ENCODE data around the gene ATG16L2. TPM values are rescaled to one million over a fixed set of nuclear protein-coding genes. Genes with fewer than 3 reads are reported as not detected.

ATG16L2 gene
- total and polyA plus RNA-seq, 2 donors (not counting 3 experiments of a cell fraction or from before 2014, with no cell fraction given): 26.5 to 30.5 TPM

GRCh38 chr11:72770799-72771198, 43.4 kb upstream of the ATG16L2 start:
- BruUV-seq (replicated peaks): no TSS peak
- no peaks in the 10 kb centered on the region for H3K36me3 ChIP-seq (ENCODE audit: control insufficient read depth in 2 of 2, extremely low read depth in 1 of 2, insufficient read depth in 2 of 2, low read length in 2 of 2)
- CTCF ChIA-PET: interaction anchor here (1.0 to 2.7 kb wide), 4 partner anchors 20 to 46 kb away, joined by 3 to 9 read pairs (median 4); no protein-coding TSS in a partner anchor
- no peaks in the 10 kb centered on the region for H4K20me1 ChIP-seq (replicated peaks; ENCODE audit: control insufficient read depth, extremely low read depth, insufficient read depth, low read length)
- no peaks in the 10 kb centered on the region for H3K9me1 ChIP-seq (replicated peaks; ENCODE audit: control insufficient read depth, extremely low read depth, insufficient read depth, low read length)
- H3K4me1 ChIP-seq (ENCODE audit: control insufficient read depth, extremely low read depth, insufficient read depth, low read length): no peaks in the 10 kb centered on the region
- FAIRE-seq (no peak), DNase-seq (ENCODE audit: low read depth, low spot score) (no peak)
- no peaks in the 10 kb centered on the region for H3K27me3 ChIP-seq (ENCODE audit: control insufficient read depth in 2 of 2, insufficient read depth in 2 of 2, low read length in 2 of 2)
- H3K4me3 ChIP-seq (replicated peaks in 1 of 3; ENCODE audit: insufficient read depth in 1 of 3, low read depth in 1 of 3, low read length in 3 of 3): no peak overlapping the region
- intact Hi-C loops (cut with micrococcal nuclease) (no loop called here), dilution Hi-C loops (cut with MboI; ENCODE audit: extremely low pct_ligation_motif_present, low sequenced_read_pairs) (no loop called here)
- H3K27ac ChIP-seq (ENCODE audit: insufficient read depth, low read depth, low read length): no peak overlapping the region
- H2AFZ ChIP-seq (ENCODE audit: low read depth, low read length): no peak overlapping the region
- H3K4me2 ChIP-seq (ENCODE audit: insufficient read depth, low read length): no peak overlapping the region
- no peaks in the 10 kb centered on the region for H3K9me3 ChIP-seq (replicated peaks; ENCODE audit: control insufficient read depth, insufficient read depth, low read length)
- no peaks in the 10 kb centered on the region for H3K79me2 ChIP-seq (ENCODE audit: control insufficient read depth, insufficient read depth, low read length)
- no peak overlapping the region for H3K9ac ChIP-seq (replicated peaks; ENCODE audit: extremely low read depth, insufficient read depth, low read length)
- TF ChIP-seq POLR2A (IDR thresholded peaks at IDR 0.05; ENCODE audit: low read depth, low read length): no peak
- TF ChIP-seq CTCF (IDR thresholded peaks at IDR 0.05; ENCODE audit: extremely low read depth in 1 of 2, insufficient read depth in 1 of 2, low read depth in 1 of 2, low read length in 2 of 2): no peak
- TF ChIP-seq, protein P1, sequence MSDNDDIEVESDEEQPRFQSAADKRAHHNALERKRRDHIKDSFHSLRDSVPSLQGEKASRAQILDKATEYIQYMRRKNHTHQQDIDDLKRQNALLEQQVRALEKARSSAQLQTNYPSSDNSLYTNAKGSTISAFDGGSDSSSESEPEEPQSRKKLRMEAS (IDR thresholded peaks at IDR 0.05; ENCODE audit: insufficient read depth, insufficient read length): no peak
- TF ChIP-seq GATA2 (IDR thresholded peaks at IDR 0.05; ENCODE audit: insufficient read depth, insufficient read length, low read depth, low read length): no peak
- TF ChIP-seq FOS (IDR thresholded peaks at IDR 0.05; ENCODE audit: borderline replicate concordance, insufficient read depth, low read length): no peak
- no peak for TF ChIP-seq MYC (IDR thresholded peaks at IDR 0.05; ENCODE audit: low read depth, low read length)
- TF ChIP-seq POLR2AphosphoS5 (IDR thresholded peaks at IDR 0.05; ENCODE audit: insufficient read depth, low read depth, low read length): no peak
- no peak for TF ChIP-seq JUN (IDR thresholded peaks at IDR 0.05; ENCODE audit: borderline replicate concordance, insufficient read depth, insufficient read length, low read depth)
- TF ChIP-seq EZH2 (IDR thresholded peaks at IDR 0.05; ENCODE audit: borderline replicate concordance, low read depth, low read length, severe bottlenecking): no peak
- POLR2A ChIA-PET: no interaction called here

All from endothelial cell of umbilical vein (primary cell).